ENCODE measurements around the gene SLC25A30. TPM values are rescaled to one million over a fixed set of nuclear protein-coding genes. Genes with fewer than 3 reads are reported as not detected.

Gene SLC25A30
- total and polyA plus RNA-seq, 2 of the 13 experiments (the other 11 are each of a cell fraction or from before 2014, with no cell fraction given), result 19.6 to 22.5 TPM

- TF ChIP-seq, protein P1, sequence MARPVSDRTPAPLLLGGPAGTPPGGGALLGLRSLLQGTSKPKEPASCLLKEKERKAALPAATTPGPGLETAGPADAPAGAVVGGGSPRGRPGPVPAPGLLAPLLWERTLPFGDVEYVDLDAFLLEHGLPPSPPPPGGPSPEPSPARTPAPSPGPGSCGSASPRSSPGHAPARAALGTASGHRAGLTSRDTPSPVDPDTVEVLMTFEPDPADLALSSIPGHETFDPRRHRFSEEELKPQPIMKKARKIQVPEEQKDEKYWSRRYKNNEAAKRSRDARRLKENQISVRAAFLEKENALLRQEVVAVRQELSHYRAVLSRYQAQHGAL (CRISPR knock-in tag; IDR thresholded peaks at IDR 0.05; ENCODE audit: not compliant biosample characterization), result no peak
- TF ChIP-seq SMARCE1 (IDR thresholded peaks at IDR 0.05; ENCODE audit: borderline replicate concordance) (no peak), AGO1 (IDR thresholded peaks at IDR 0.05; ENCODE audit: low read depth, low read length, poor library complexity, severe bottlenecking) (no peak), MIER2 (CRISPR knock-in tag; IDR thresholded peaks at IDR 0.05) (no peak), PAX8 (CRISPR knock-in tag; IDR thresholded peaks at IDR 0.05; ENCODE audit: borderline replicate concordance) (no peak), ELF1 (CRISPR knock-in tag; IDR thresholded peaks at IDR 0.05) (no peak), ETV5 (CRISPR knock-in tag; IDR thresholded peaks at IDR 0.05; ENCODE audit: borderline replicate concordance) (no peak), KAT7 (CRISPR knock-in tag; IDR thresholded peaks at IDR 0.05; ENCODE audit: borderline replicate concordance) (no peak), NCOA1 (CRISPR knock-in tag; IDR thresholded peaks at IDR 0.05) (no peak), HMGA1 (CRISPR knock-in tag; conservative IDR thresholded peaks at IDR 0.05) (no peak), HNRNPK (IDR thresholded peaks at IDR 0.05; ENCODE audit: low read depth, low read length, poor library complexity, severe bottlenecking) (no peak), ZNF335 (CRISPR knock-in tag; IDR thresholded peaks at IDR 0.05) (no peak), ZNF251 (CRISPR knock-in tag; IDR thresholded peaks at IDR 0.05) (no peak), ZKSCAN1 (IDR thresholded peaks at IDR 0.05; ENCODE audit: low read length) (no peak), HIVEP1 (CRISPR knock-in tag; IDR thresholded peaks at IDR 0.05) (no peak), KLF12 (CRISPR knock-in tag; IDR thresholded peaks at IDR 0.05; ENCODE audit: borderline replicate concordance) (no peak), ZNF788 (CRISPR knock-in tag; IDR thresholded peaks at IDR 0.05; ENCODE audit: borderline replicate concordance) (no peak), TEAD3 (CRISPR knock-in tag; optimal IDR thresholded peaks at IDR 0.05; ENCODE audit: borderline replicate concordance) (peak; percentile 56), FLYWCH1 (CRISPR knock-in tag; IDR thresholded peaks at IDR 0.05) (no peak), CEBPG (CRISPR knock-in tag; IDR thresholded peaks at IDR 0.05) (no peak), SATB2 (CRISPR knock-in tag; IDR thresholded peaks at IDR 0.05) (no peak), SIX1 (CRISPR knock-in tag; IDR thresholded peaks at IDR 0.05; ENCODE audit: borderline replicate concordance) (no peak), POLR2A (IDR thresholded peaks at IDR 0.05; ENCODE audit: insufficient read depth in 1 of 2, low read depth in 2 of 2, low read length in 2 of 2) (peak; percentile 39 to 54; a peak in 3 of 4 replicates), ZNF12 (CRISPR knock-in tag; IDR thresholded peaks at IDR 0.05) (no peak), SIX4 (CRISPR knock-in tag; IDR thresholded peaks at IDR 0.05) (no peak), GATA4 (IDR thresholded peaks at IDR 0.05; ENCODE audit: borderline replicate concordance, low read depth) (no peak), ZNF225 (CRISPR knock-in tag; IDR thresholded peaks at IDR 0.05) (no peak), ARNTL (CRISPR knock-in tag; IDR thresholded peaks at IDR 0.05) (no peak)
- TF ChIP-seq, protein P2, sequence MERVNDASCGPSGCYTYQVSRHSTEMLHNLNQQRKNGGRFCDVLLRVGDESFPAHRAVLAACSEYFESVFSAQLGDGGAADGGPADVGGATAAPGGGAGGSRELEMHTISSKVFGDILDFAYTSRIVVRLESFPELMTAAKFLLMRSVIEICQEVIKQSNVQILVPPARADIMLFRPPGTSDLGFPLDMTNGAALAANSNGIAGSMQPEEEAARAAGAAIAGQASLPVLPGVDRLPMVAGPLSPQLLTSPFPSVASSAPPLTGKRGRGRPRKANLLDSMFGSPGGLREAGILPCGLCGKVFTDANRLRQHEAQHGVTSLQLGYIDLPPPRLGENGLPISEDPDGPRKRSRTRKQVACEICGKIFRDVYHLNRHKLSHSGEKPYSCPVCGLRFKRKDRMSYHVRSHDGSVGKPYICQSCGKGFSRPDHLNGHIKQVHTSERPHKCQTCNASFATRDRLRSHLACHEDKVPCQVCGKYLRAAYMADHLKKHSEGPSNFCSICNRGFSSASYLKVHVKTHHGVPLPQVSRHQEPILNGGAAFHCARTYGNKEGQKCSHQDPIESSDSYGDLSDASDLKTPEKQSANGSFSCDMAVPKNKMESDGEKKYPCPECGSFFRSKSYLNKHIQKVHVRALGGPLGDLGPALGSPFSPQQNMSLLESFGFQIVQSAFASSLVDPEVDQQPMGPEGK (CRISPR knock-in tag; IDR thresholded peaks at IDR 0.05), result no peak
- TF ChIP-seq, protein P3, sequence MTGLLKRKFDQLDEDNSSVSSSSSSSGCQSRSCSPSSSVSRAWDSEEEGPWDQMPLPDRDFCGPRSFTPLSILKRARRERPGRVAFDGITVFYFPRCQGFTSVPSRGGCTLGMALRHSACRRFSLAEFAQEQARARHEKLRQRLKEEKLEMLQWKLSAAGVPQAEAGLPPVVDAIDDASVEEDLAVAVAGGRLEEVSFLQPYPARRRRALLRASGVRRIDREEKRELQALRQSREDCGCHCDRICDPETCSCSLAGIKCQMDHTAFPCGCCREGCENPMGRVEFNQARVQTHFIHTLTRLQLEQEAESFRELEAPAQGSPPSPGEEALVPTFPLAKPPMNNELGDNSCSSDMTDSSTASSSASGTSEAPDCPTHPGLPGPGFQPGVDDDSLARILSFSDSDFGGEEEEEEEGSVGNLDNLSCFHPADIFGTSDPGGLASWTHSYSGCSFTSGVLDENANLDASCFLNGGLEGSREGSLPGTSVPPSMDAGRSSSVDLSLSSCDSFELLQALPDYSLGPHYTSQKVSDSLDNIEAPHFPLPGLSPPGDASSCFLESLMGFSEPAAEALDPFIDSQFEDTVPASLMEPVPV (CRISPR knock-in tag; IDR thresholded peaks at IDR 0.05), result no peak
Observed at GRCh38 chr13:45433381-45433790, 15.2 kb upstream of the SLC25A30 start (continued).

All from HepG2 (cell line).